ENCODE measurements around the gene FIGN.

Gene FIGN

GRCh38 chr2:163703386-163703785 lies 32.4 kb downstream of the FIGN start:
- DNase-seq, result no peak

GRCh38 chr2:163701399-163702195 lies 34.2 kb downstream of the FIGN start:
- DNase-seq, result no peak

- no peak for DNase-seq
Measured at GRCh38 chr2:163698857-163699256, 37.0 kb downstream of the FIGN start.

- DNase-seq, result no peak
Measured at GRCh38 chr2:163697846-163698637, 37.8 kb downstream of the FIGN start.

- no peak for DNase-seq
Measured at GRCh38 chr2:163697429-163697828, 38.4 kb downstream of the FIGN start.

GRCh38 chr2:163693484-163693883 lies 42.3 kb downstream of the FIGN start:
- no peak for DNase-seq

- no peak for DNase-seq
Measured at GRCh38 chr2:163692611-163693482, 43.0 kb downstream of the FIGN start.

GRCh38 chr2:163692081-163692480 lies 43.7 kb downstream of the FIGN start:
- no peak for DNase-seq

- no peak for DNase-seq
Measured at GRCh38 chr2:163690896-163691295, 44.9 kb downstream of the FIGN start.

GRCh38 chr2:163687217-163687616 lies 48.6 kb downstream of the FIGN start:
- DNase-seq, result no peak

GRCh38 chr2:163686289-163686688 lies 49.5 kb downstream of the FIGN start:
- DNase-seq, result no peak

GRCh38 chr2:163682695-163683094 lies 53.1 kb downstream of the FIGN start:
- DNase-seq, result no peak

GRCh38 chr2:163681745-163682144 lies 54.1 kb downstream of the FIGN start:
- no peak for DNase-seq

GRCh38 chr2:163675388-163675787 lies 60.4 kb downstream of the FIGN start:
- no peak for DNase-seq

GRCh38 chr2:163673522-163673921 lies 62.3 kb downstream of the FIGN start:
- no peak for DNase-seq

- no peak for DNase-seq
Measured at GRCh38 chr2:163670929-163671328, 64.9 kb downstream of the FIGN start.

GRCh38 chr2:163669506-163669905 lies 66.3 kb downstream of the FIGN start:
- DNase-seq, result no peak

GRCh38 chr2:163667064-163667887 lies 68.5 kb downstream of the FIGN start:
- DNase-seq, result no peak

GRCh38 chr2:163665817-163666216 lies 70.0 kb downstream of the FIGN start:
- DNase-seq, result peak; percentile 9

GRCh38 chr2:163665051-163665450 lies 70.8 kb downstream of the FIGN start:
- no peak for DNase-seq

GRCh38 chr2:163664610-163665009 lies 71.2 kb downstream of the FIGN start:
- DNase-seq, result no peak

- no peak for DNase-seq
Measured at GRCh38 chr2:163662141-163662780, 73.5 kb downstream of the FIGN start.

Data from suppressor macrophage treated with lipopolysaccharide for 4 hours (primary cell).